Measurements from ENCODE around the gene CCL18. TPM values are rescaled to one million over a fixed set of nuclear protein-coding genes. Genes with fewer than 3 reads are reported as not detected.
"Not testable (repeated sequence)": the region's sequence is repeated elsewhere in the genome, so short reads cannot be mapped to it uniquely, and the experiment has no call there.

CCL18 gene
- total RNA-seq, 1 donor from 2014 or later, result not detected

- no peak overlapping the region for H3K4me3 ChIP-seq (ENCODE audit: low read depth, low read length)
- DNase-seq (ENCODE audit: low read depth), result no peak
- no peak for TF ChIP-seq CTCF (conservative IDR thresholded peaks at IDR 0.05; ENCODE audit: low read depth, low read length)
Observed at GRCh38 chr17:36106493-36106835, 42.4 kb downstream of the CCL18 start.

- no peak for DNase-seq (ENCODE audit: low read depth)
- TF ChIP-seq CTCF (conservative IDR thresholded peaks at IDR 0.05; ENCODE audit: low read depth, low read length), result no peak
- no peak overlapping the region for H3K4me3 ChIP-seq (ENCODE audit: low read depth, low read length)
Observed at GRCh38 chr17:36107660-36108059, 43.6 kb downstream of the CCL18 start.

GRCh38 chr17:36108265-36108664, 44.2 kb downstream of the CCL18 start:
- DNase-seq (ENCODE audit: low read depth); H3K4me3 ChIP-seq (ENCODE audit: low read depth, low read length): not testable (repeated sequence)

GRCh38 chr17:36111068-36111490, 47.0 kb downstream of the CCL18 start:
- TF ChIP-seq CTCF (conservative IDR thresholded peaks at IDR 0.05; ENCODE audit: low read depth, low read length), result no peak
- DNase-seq (ENCODE audit: low read depth), result no peak
- no peak overlapping the region for H3K4me3 ChIP-seq (ENCODE audit: low read depth, low read length)

GRCh38 chr17:36112572-36112971, 48.5 kb downstream of the CCL18 start:
- no peak for DNase-seq (ENCODE audit: low read depth)
- no peak for TF ChIP-seq CTCF (conservative IDR thresholded peaks at IDR 0.05; ENCODE audit: low read depth, low read length)

GRCh38 chr17:36113131-36113530, 49.1 kb downstream of the CCL18 start:
- not testable (repeated sequence) for H3K4me3 ChIP-seq (ENCODE audit: low read depth, low read length); DNase-seq (ENCODE audit: low read depth)

More at GRCh38 chr17:36112572-36112971, 48.5 kb downstream of the CCL18 start:
- no peak overlapping the region for H3K4me3 ChIP-seq (ENCODE audit: low read depth, low read length)

GRCh38 chr17:36114971-36115648, 51.0 kb downstream of the CCL18 start:
- DNase-seq (ENCODE audit: low read depth); H3K4me3 ChIP-seq (ENCODE audit: low read depth, low read length): not testable (repeated sequence)

- H3K4me3 ChIP-seq (ENCODE audit: low read depth, low read length); DNase-seq (ENCODE audit: low read depth): not testable (repeated sequence)
Observed at GRCh38 chr17:36115649-36115977, 51.5 kb downstream of the CCL18 start.

- no peak for TF ChIP-seq CTCF (conservative IDR thresholded peaks at IDR 0.05; ENCODE audit: low read depth, low read length)
- no peak for DNase-seq (ENCODE audit: low read depth)
- H3K4me3 ChIP-seq (ENCODE audit: low read depth, low read length), result no peak overlapping the region
Observed at GRCh38 chr17:36117505-36118382, 53.7 kb downstream of the CCL18 start.

All from epithelial cell of proximal tubule (primary cell).